ENCODE results near the gene LAMTOR2.

GRCh38 chr1:156090138-156090839 lies 35.7 kb downstream of the LAMTOR2 start:
- TF ChIP-seq POLR2A (IDR thresholded peaks at IDR 0.05; ENCODE audit: low read depth, low read length) (no peak), POLR2AphosphoS5 (IDR thresholded peaks at IDR 0.05; ENCODE audit: low read depth, low read length) (no peak), TAF1 (IDR thresholded peaks at IDR 0.05; ENCODE audit: low read depth, low read length) (no peak), SPI1 (IDR thresholded peaks at IDR 0.05; ENCODE audit: low read depth, low read length) (no peak), POU2F2 (IDR thresholded peaks at IDR 0.05; ENCODE audit: low read depth, low read length) (no peak)
